GM12873 (cell line): ENCODE measurements around the gene YWHAH.

Experiments used
- TF ChIP-seq, protein P1 (sequence below): IDR thresholded peaks from 2 replicates; pipeline ENCODE4 v1.5.1; 2012; ENCODE audit warnings: low read depth, mild to moderate bottlenecking, moderate library complexity, low read length, control low read depth; ENCODE audit not compliant: insufficient read depth; ENCODE audit errors: missing control alignments

YWHAH gene

DNA sequence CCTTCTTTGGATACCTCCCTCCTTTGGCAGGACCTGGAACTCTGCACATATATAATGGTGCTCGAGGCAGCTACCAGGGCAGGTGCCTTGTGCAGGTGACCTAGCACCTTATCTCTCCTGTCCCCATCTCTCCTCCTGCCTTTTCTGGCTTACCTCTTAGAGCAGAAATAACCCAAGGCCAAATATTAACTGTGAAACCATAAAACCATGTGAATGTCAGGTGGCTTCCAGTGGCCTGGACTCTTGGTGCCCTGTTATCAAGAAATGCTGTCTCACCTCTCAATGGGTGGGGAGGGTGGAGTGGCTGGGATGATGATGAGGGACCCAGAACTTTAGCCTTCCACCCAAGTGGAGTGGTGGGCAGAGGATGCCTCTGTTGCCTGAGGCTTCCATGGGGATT, 42.9 kb downstream of the YWHAH start:
- TF ChIP-seq, protein P1, sequence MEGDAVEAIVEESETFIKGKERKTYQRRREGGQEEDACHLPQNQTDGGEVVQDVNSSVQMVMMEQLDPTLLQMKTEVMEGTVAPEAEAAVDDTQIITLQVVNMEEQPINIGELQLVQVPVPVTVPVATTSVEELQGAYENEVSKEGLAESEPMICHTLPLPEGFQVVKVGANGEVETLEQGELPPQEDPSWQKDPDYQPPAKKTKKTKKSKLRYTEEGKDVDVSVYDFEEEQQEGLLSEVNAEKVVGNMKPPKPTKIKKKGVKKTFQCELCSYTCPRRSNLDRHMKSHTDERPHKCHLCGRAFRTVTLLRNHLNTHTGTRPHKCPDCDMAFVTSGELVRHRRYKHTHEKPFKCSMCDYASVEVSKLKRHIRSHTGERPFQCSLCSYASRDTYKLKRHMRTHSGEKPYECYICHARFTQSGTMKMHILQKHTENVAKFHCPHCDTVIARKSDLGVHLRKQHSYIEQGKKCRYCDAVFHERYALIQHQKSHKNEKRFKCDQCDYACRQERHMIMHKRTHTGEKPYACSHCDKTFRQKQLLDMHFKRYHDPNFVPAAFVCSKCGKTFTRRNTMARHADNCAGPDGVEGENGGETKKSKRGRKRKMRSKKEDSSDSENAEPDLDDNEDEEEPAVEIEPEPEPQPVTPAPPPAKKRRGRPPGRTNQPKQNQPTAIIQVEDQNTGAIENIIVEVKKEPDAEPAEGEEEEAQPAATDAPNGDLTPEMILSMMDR = no peak

DNA sequence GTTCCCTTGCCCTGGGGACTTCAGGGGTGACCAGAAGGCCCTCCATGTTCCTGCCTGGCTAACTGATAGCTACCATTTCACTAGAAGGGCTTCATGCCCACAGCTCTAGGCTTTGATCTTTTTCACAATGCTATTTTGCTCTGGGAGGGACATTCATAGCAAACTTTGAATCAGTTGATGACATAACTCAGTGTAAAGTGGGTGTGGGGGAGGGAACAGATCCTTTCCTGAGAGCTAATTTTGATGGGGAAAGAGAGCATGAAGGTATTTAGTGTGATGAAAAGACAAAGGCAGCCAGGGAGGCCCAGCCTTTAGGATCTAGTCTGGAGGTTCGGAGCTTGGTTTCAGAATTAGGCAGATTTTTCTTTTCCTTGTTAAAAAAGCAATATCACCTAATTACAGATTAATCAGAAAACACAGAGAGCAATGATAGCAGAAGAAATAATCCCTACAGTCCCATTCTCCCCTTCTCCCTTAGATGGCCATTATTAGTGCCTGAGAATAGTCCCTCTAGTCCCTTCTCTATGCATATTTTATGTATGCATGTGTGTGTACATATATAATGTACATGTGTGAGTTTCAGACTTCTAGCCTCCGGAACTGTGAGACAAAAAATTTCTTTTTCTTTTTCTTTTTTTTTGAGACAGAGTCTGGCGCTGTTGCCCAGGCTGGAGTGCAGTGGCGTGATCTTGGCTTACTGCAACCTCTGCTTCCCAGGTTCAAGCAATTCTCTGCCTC, 46.9 kb downstream of the YWHAH start:
- TF ChIP-seq, protein P1 = no peak

DNA sequence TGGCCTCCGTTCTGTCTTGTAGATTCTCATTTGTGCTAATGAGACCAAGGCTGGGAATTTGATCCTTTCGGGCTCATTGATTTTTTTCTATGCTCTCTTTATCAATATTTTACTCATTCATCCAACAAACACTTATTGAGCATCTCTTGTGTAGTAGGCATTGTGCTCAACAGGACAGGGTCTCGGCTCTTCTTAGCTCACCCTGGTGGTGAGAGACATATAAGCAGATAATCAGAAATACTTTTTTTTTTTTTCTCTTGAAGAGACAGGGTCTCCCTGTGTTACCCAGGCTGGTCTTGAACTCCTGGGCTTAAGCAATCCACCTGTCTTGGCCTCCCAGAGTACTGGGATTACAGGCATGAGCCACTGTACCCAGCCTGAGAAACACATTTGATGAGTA, 50.7 kb downstream of the YWHAH start:
- TF ChIP-seq, protein P1 = peak; percentile 24

DNA sequence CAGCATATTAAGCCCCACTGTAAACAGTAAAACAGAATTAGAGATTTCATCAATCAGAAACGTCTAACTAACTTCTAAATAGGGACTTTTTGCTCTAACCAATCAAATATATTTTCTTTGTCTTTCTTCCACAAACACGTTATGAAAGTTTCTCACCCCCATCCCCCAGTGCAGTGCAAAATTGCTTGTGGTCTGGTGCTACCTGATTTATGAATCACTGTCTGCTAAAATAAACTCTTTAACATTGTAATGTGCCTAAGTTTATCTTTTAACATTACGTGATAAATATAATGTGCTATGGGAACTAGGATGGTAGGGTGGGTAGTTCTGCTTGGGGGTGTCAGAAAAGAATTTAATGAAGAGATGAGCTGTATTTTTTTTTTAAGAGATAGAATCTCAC, 51.5 kb downstream of the YWHAH start:
- TF ChIP-seq, protein P1 = no peak

DNA sequence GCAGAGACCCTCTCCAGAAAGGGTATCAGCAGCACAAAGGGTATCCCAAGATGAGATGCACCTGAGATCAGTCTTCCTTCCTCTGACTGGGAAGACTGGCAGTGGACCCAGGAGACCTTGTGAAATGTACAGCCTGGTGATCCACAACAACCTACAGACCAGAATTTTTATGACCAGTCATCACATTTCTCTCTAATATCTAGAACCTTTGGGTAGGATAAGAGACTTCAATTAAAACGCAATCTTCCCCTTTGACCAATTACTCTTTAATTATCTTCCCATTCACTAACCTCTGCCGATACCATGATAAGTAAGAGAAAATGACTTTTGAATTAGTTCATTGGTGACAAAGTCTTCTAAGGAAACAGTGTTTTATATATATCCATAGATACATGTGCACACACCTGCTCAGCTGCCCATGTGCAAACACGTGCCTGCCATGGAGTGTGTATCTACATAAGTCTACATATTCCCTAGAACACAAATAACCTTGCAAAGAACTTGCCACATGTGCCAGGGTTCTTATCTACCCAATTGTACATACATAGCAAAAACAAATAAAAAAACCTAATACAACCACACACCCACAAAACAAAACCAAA, 54.5 kb downstream of the YWHAH start:
- TF ChIP-seq, protein P1 = no peak

DNA sequence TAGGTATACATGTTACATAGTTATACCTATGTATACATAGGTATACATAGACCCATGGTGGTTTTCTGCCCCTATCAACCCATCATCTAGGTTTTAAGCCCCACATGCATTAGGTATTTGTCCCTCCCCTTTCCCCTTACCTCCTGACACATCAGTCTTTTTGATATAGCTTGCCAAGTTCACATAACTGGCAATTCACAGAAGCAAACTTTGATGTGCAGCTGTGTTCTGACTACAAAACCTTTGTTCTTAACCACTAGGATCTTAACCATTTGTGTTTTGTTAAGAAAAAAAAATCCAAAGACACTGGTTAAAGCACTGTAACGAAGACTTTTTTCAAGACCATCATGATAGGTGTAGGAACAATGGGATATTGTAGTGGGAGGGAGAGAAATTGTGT, 55.8 kb downstream of the YWHAH start:
- TF ChIP-seq, protein P1 = no peak

DNA sequence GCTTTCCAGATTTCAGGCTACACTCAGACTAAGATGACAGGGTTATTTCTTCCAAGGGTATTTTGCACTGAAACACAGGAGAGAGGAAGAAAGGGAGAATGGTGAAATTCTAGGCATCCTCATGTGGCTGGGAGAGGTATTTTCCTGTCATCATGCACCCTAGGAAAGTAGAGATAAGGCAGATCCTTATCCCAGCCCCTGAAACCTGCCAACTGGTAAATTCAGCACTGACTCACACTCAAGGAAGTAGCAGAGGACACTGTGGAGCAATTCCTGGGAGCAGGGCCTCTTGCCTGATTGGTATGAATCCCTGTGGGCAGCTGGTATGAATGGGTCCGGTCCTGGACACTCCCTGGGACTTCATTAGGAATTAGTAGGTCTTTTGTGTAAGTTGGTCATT, 61.1 kb downstream of the YWHAH start:
- TF ChIP-seq, protein P1 = no peak
